IPS DF 6.9 (cell line): ENCODE data around the gene RINL.
A peak's percentile ranks its signal among the peaks of the same experiment; 100 is the strongest.

Experiments used
- DNase-seq: peaks from one replicate; pipeline ENCODE4 v3.0.0-alpha.2; 2013; ENCODE audit warnings: low read depth, low spot score
- H3K27ac ChIP-seq: one replicate; pipeline ENCODE4 v1.5.1; 2013; ENCODE audit warnings: low read length, control low read depth
- H3K27me3 ChIP-seq: 2 replicates; pipeline ENCODE4 v1.6.1; 2013; ENCODE audit warnings: mild to moderate bottlenecking, low read length; ENCODE audit not compliant: control insufficient read depth, insufficient read depth
- H3K36me3 ChIP-seq: 2 replicates; pipeline ENCODE4 v1.6.1; 2013; ENCODE audit warnings: low read length; ENCODE audit not compliant: control insufficient read depth, insufficient read depth
- H3K4me1 ChIP-seq: 2 replicates; pipeline ENCODE4 v1.6.1; 2013; ENCODE audit warnings: low read length; ENCODE audit not compliant: control insufficient read depth, insufficient read depth
- H3K4me3 ChIP-seq: 2 replicates; pipeline ENCODE4 v1.5.1; 2013; ENCODE audit warnings: mild to moderate bottlenecking, low read length
- H3K9me3 ChIP-seq: 2 replicates; pipeline ENCODE4 v1.6.1; 2013; ENCODE audit warnings: low read length, inconsistent platforms; ENCODE audit not compliant: control insufficient read depth, insufficient read depth
- WGBS: extraction: QIAGEN DNeasy Blood & Tissue Kit; methylation state at CpG from one replicate; pipeline ENCODE4 v1.1.7; 2013; ENCODE audit warnings: mixed read lengths, missing lambda C conversion rate; ENCODE audit not compliant: insufficient read length, insufficient coverage; 5-methylcytosine and 5-hydroxymethylcytosine counted together

Gene RINL

GRCh38 chr19:38904581-38905539, 26.8 kb upstream of the RINL start:
- H3K36me3 ChIP-seq: peaks cover 10% of the 10 kb centered on the region
- H3K4me3 ChIP-seq: no peak overlapping the region
- H3K9me3 ChIP-seq: no peaks in the 10 kb centered on the region
- peaks cover 2% of the 10 kb centered on the region for H3K4me1 ChIP-seq
- WGBS: no CpG with 5 or more reads among the region's 35 CpGs
- no peak for DNase-seq
- no peak overlapping the region for H3K27ac ChIP-seq
- no peaks in the 10 kb centered on the region for H3K27me3 ChIP-seq

GRCh38 chr19:38901683-38902082, 23.6 kb upstream of the RINL start:
- Histone ChIP-seq H3K9me3 (no peaks in the 10 kb centered on the region), H3K27me3 (no peaks in the 10 kb centered on the region), H3K36me3 (peaks cover 7% of the 10 kb centered on the region), H3K4me1 (no peaks in the 10 kb centered on the region), H3K27ac (no peak overlapping the region), H3K4me3 (no peak overlapping the region)
- DNase-seq: no peak
- WGBS: no CpG with 5 or more reads among the region's 1 CpG

GRCh38 chr19:38900743-38901190, 22.7 kb upstream of the RINL start:
- H3K9me3 ChIP-seq: no peaks in the 10 kb centered on the region
- no peak for DNase-seq
- no CpG with 5 or more reads among the region's 3 CpGs for WGBS
- no peaks in the 10 kb centered on the region for H3K27me3 ChIP-seq
- H3K27ac ChIP-seq: no peak overlapping the region
- H3K4me3 ChIP-seq: no peak overlapping the region; the same call in 1 of the 2 replicates
- H3K4me1 ChIP-seq: no peaks in the 10 kb centered on the region
- H3K36me3 ChIP-seq: peaks cover 7% of the 10 kb centered on the region

- Histone ChIP-seq H3K36me3 (peaks cover 3% of the 10 kb centered on the region), H3K27ac (no peak overlapping the region), H3K9me3 (no peaks in the 10 kb centered on the region), H3K4me3 (peak overlapping the region; percentile 82; the same call in 1 of the 2 replicates), H3K27me3 (no peaks in the 10 kb centered on the region), H3K4me1 (no peaks in the 10 kb centered on the region)
- WGBS: 100% methylated on average over 1 of the region's 8 CpGs
- no peak for DNase-seq
Measured at GRCh38 chr19:38900202-38900629, 22.1 kb upstream of the RINL start.

GRCh38 chr19:38899447-38900201, 21.5 kb upstream of the RINL start, which contains the start of the genes NFKBIB and SIRT2:
NFKBIB (plus strand) TSS chr19:38899969; CDS start chr19:38900033, 64 bp downstream.
SIRT2 (minus strand) TSS chr19:38899618; CDS start chr19:38899521, 97 bp downstream.
- no peaks in the 10 kb centered on the region for H3K9me3 ChIP-seq
- H3K4me3 ChIP-seq: peak within 1 kb of the TSS; percentile 82; the same call in 1 of the 2 replicates
- peak; percentile 99 for DNase-seq
- WGBS: no CpG with 5 or more reads among the region's 64 CpGs
- no peaks in the 10 kb centered on the region for H3K27me3 ChIP-seq
- H3K27ac ChIP-seq: no peak within 1 kb of the TSS
- no peaks in the 10 kb centered on the region; the same call in 1 of the 2 replicates for H3K36me3 ChIP-seq
- H3K4me1 ChIP-seq: no peaks in the 10 kb centered on the region

- H3K27me3 ChIP-seq: no peaks in the 10 kb centered on the region
- DNase-seq: no peak
- no peaks in the 10 kb centered on the region; the same call in 1 of the 2 replicates for H3K36me3 ChIP-seq
- no peaks in the 10 kb centered on the region for H3K9me3 ChIP-seq
- H3K27ac ChIP-seq: no peak overlapping the region
- peak overlapping the region; percentile 77; the same call in 1 of the 2 replicates for H3K4me3 ChIP-seq
- no peaks in the 10 kb centered on the region for H3K4me1 ChIP-seq
- WGBS: no CpG with 5 or more reads among the region's 25 CpGs
Measured at GRCh38 chr19:38898788-38899446, 20.8 kb upstream of the RINL start.

- Histone ChIP-seq H3K4me1 (no peaks in the 10 kb centered on the region), H3K4me3 (no peak overlapping the region), H3K27ac (no peak overlapping the region), H3K36me3 (no peaks in the 10 kb centered on the region), H3K27me3 (no peaks in the 10 kb centered on the region), H3K9me3 (no peaks in the 10 kb centered on the region)
- no CpG with 5 or more reads among the region's 9 CpGs for WGBS
- DNase-seq: no peak
Measured at GRCh38 chr19:38894968-38895367, 16.9 kb upstream of the RINL start.

GRCh38 chr19:38893341-38893771, 15.3 kb upstream of the RINL start:
- Histone ChIP-seq H3K4me3 (no peak overlapping the region), H3K9me3 (no peaks in the 10 kb centered on the region), H3K27ac (no peak overlapping the region), H3K27me3 (no peaks in the 10 kb centered on the region), H3K4me1 (no peaks in the 10 kb centered on the region), H3K36me3 (no peaks in the 10 kb centered on the region)
- DNase-seq: no peak
- no CpG with 5 or more reads among the region's 14 CpGs for WGBS

GRCh38 chr19:38892841-38893240, 14.8 kb upstream of the RINL start:
- Histone ChIP-seq H3K27me3 (no peaks in the 10 kb centered on the region), H3K27ac (no peak overlapping the region), H3K36me3 (no peaks in the 10 kb centered on the region), H3K4me3 (no peak overlapping the region), H3K4me1 (no peaks in the 10 kb centered on the region), H3K9me3 (no peaks in the 10 kb centered on the region)
- DNase-seq: no peak
- WGBS: no CpG with 5 or more reads among the region's 5 CpGs

- H3K4me1 ChIP-seq: no peaks in the 10 kb centered on the region
- H3K36me3 ChIP-seq: no peaks in the 10 kb centered on the region
- no CpG with 5 or more reads among the region's 6 CpGs for WGBS
- H3K27me3 ChIP-seq: no peaks in the 10 kb centered on the region
- H3K27ac ChIP-seq: no peak overlapping the region
- no peak overlapping the region for H3K4me3 ChIP-seq
- no peaks in the 10 kb centered on the region for H3K9me3 ChIP-seq
- no peak for DNase-seq
Measured at GRCh38 chr19:38891771-38892170, 13.7 kb upstream of the RINL start.
